ENCODE results near the gene TMEM26.

Gene TMEM26

GRCh38 chr10:61458031-61458430 is 4.8 kb upstream of the TMEM26 start:
- no peak for DNase-seq

GRCh38 chr10:61456095-61456789 is 3.1 kb upstream of the TMEM26 start:
- no peak for DNase-seq

- DNase-seq: no peak
These were observed 2.5 kb upstream of the TMEM26 start for GRCh38 chr10:61455656-61456055.

GRCh38 chr10:61454541-61454940 is 1.4 kb upstream of the TMEM26 start:
- DNase-seq: no peak

GRCh38 chr10:61452151-61452651 is 980 bp downstream of the TMEM26 start:
- DNase-seq: no peak

GRCh38 chr10:61451357-61451756 is 1.8 kb downstream of the TMEM26 start:
- no peak for DNase-seq

- DNase-seq: no peak
These were observed 4.2 kb downstream of the TMEM26 start for GRCh38 chr10:61448841-61449600.

- no peak for DNase-seq
These were observed 5.1 kb downstream of the TMEM26 start for GRCh38 chr10:61448091-61448490.

- no peak for DNase-seq
These were observed 14.0 kb downstream of the TMEM26 start for GRCh38 chr10:61439058-61439609.

- DNase-seq: no peak
These were observed 14.8 kb downstream of the TMEM26 start for GRCh38 chr10:61438141-61438988.

- no peak for DNase-seq
These were observed 30.0 kb downstream of the TMEM26 start for GRCh38 chr10:61423178-61423577.

- no peak for DNase-seq
These were observed 35.5 kb downstream of the TMEM26 start for GRCh38 chr10:61417661-61418060.

- no peak for DNase-seq
These were observed 37.4 kb downstream of the TMEM26 start for GRCh38 chr10:61415824-61416223.

GRCh38 chr10:61411706-61412105 is 41.5 kb downstream of the TMEM26 start:
- DNase-seq: no peak

- no peak for DNase-seq
These were observed 42.7 kb downstream of the TMEM26 start for GRCh38 chr10:61410353-61411070.

GRCh38 chr10:61409157-61409556 is 44.0 kb downstream of the TMEM26 start:
- DNase-seq: no peak

- no peak for DNase-seq
These were observed 45.1 kb downstream of the TMEM26 start for GRCh38 chr10:61408105-61408504.

- no peak for DNase-seq
These were observed 46.4 kb downstream of the TMEM26 start for GRCh38 chr10:61406736-61407135.

GRCh38 chr10:61406242-61406641 is 46.9 kb downstream of the TMEM26 start:
- no peak for DNase-seq

- DNase-seq: no peak
These were observed 48.4 kb downstream of the TMEM26 start for GRCh38 chr10:61404751-61405150.

- DNase-seq: no peak
These were observed 52.7 kb downstream of the TMEM26 start for GRCh38 chr10:61400524-61400923.

- no peak for DNase-seq
These were observed 53.8 kb downstream of the TMEM26 start for GRCh38 chr10:61399406-61399805.
